A549 (cell line): ENCODE measurements around the gene FAM120C. TPM values are rescaled to one million over a fixed set of nuclear protein-coding genes. Genes with fewer than 3 reads are reported as not detected.

Experiments used
- ATAC-seq, 2 experiments: fragments of 200-7000 bp in 1 of 2; fragments of >200 bp in 1 of 2; cut with Nextera tagmentation in 1 of 2; cut with Tn5 transposase in 1 of 2; 3 replicates each; pipeline versions ENCODE4 v1.8.0 to v1.9.1; 2018 to 2020; ENCODE audit warnings: mild to moderate bottlenecking in 1 of 2, moderate library complexity in 1 of 2
- CTCF ChIA-PET: fragments of 300-600 bp; sonication (Branson Sonifier 250); formaldehyde crosslinking; extraction: SDS; loops from one replicate; lab custom pipeline; 2021; ENCODE audit warnings: antibody characterized with exemption, inconsistent platforms; lab: Yijun Ruan, JAX
- POLR2A ChIA-PET: fragments of 350-600 bp; formaldehyde crosslinking; extraction: SDS; loops from one replicate; lab custom pipeline; 2021; ENCODE audit warnings: antibody characterized with exemption, inconsistent platforms; lab: Yijun Ruan, JAX
- DNase-seq, 2 experiments: peaks; one replicate each; pipeline versions ENCODE4 v3.0.0 to v3.0.0-alpha.2; 2011 to 2016; ENCODE audit warnings: low read depth in 1 of 2, low spot score in 1 of 2
- FAIRE-seq: peaks from 2 replicates; lab custom pipeline; 2011; peaks lifted over from hg19 to GRCh38; lab: Jason Lieb, UNC
- H3K27ac ChIP-seq, 2 experiments: fragments of >200 bp; sonication (Bioruptor Twin); formaldehyde crosslinking; 3 replicates each; pipeline ENCODE4 v1.5.1; 2016 to 2017
- H3K4me1 ChIP-seq: fragments of >200 bp; sonication (Bioruptor Twin); formaldehyde crosslinking; 3 replicates; pipeline ENCODE4 v1.6.1; 2016
- H3K4me2 ChIP-seq: fragments of >200 bp; sonication (Bioruptor Twin); formaldehyde crosslinking; 3 replicates; pipeline ENCODE4 v1.6.1; 2016
- H3K4me3 ChIP-seq: fragments of >200 bp; sonication (Bioruptor Twin); formaldehyde crosslinking; 3 replicates; pipeline ENCODE4 v1.5.1; 2016
- H3K9me3 ChIP-seq: fragments of >200 bp; sonication (Bioruptor Twin); formaldehyde crosslinking; 3 replicates; pipeline ENCODE4 v1.6.1; 2016
- ATOH8 ChIP-seq: fragments of 250-450 bp; sonication (Bioruptor Pico); IDR thresholded peaks from 2 replicates; pipeline ENCODE4 v1.5.0; 2020; ENCODE audit warnings: low read depth, mild to moderate bottlenecking, moderate library complexity
- CBX8 ChIP-seq: fragments of 200-600 bp; sonication (generic); IDR thresholded peaks from 2 replicates; pipeline ENCODE4 v1.6.1; 2016
- EHF ChIP-seq: fragments of 250-450 bp; sonication (Bioruptor Pico); IDR thresholded peaks from 2 replicates; pipeline ENCODE4 v1.5.0; 2020; ENCODE audit warnings: mild to moderate bottlenecking
- EHMT2 ChIP-seq: fragments of 200-600 bp; sonication (generic); IDR thresholded peaks from 2 replicates; pipeline ENCODE4 v1.6.1; 2016; ENCODE audit warnings: antibody characterized with exemption, low read depth, mild to moderate bottlenecking, moderate library complexity
- ELK1 ChIP-seq: fragments of 150-350 bp; IDR thresholded peaks from 2 replicates; pipeline ENCODE4 v1.6.1; 2014; ENCODE audit warnings: low read depth, mild to moderate bottlenecking, low read length
- FOSB ChIP-seq: fragments of 250-450 bp; sonication (Bioruptor Pico); IDR thresholded peaks from 2 replicates; pipeline ENCODE4 v1.5.0; 2020; ENCODE audit warnings: mild to moderate bottlenecking, moderate library complexity
- FOSL2 ChIP-seq, 2 experiments: fragments of 450-650 bp in 1 of 2; fragments of >200 bp in 1 of 2; sonication (Bioruptor Twin) in 1 of 2; formaldehyde crosslinking; IDR thresholded peaks; 2 replicates each; pipeline versions ENCODE4 v1.5.0 to v1.6.1; 2016 to 2020; ENCODE audit warnings: mild to moderate bottlenecking in 1 of 2, moderate library complexity in 1 of 2
- FOXS1 ChIP-seq: fragments of 250-450 bp; sonication (Bioruptor Pico); IDR thresholded peaks from 2 replicates; pipeline ENCODE4 v1.5.0; 2020; ENCODE audit warnings: mild to moderate bottlenecking, moderate library complexity
- GATA3 ChIP-seq: IDR thresholded peaks from 2 replicates; pipeline ENCODE4 v1.6.1; 2012; ENCODE audit warnings: borderline replicate concordance
- HDAC2 ChIP-seq: fragments of 200-600 bp; sonication (generic); IDR thresholded peaks from 2 replicates; pipeline ENCODE4 v1.6.1; 2016
- HEYL ChIP-seq: fragments of 250-450 bp; sonication (Bioruptor Pico); IDR thresholded peaks from 2 replicates; pipeline ENCODE4 v1.8.0; 2021; ENCODE audit warnings: mild to moderate bottlenecking, moderate library complexity
- HMGXB4 ChIP-seq: fragments of 250-450 bp; sonication (Bioruptor Pico); IDR thresholded peaks from 2 replicates; pipeline ENCODE4 v1.5.0; 2021; ENCODE audit warnings: mild to moderate bottlenecking, moderate library complexity, borderline replicate concordance
- HOXB13 ChIP-seq: fragments of 250-450 bp; sonication (Bioruptor Pico); IDR thresholded peaks from 2 replicates; pipeline ENCODE4 v1.5.0; 2020; ENCODE audit warnings: low read depth, mild to moderate bottlenecking, moderate library complexity
- HOXB5 ChIP-seq: fragments of 250-450 bp; sonication (Bioruptor Pico); IDR thresholded peaks from 2 replicates; pipeline ENCODE4 v1.5.0; 2020; ENCODE audit warnings: mild to moderate bottlenecking, moderate library complexity
- JUN ChIP-seq, 2 experiments: fragments of >200 bp; sonication (Bioruptor Twin); formaldehyde crosslinking; IDR thresholded peaks; 2 replicates in 1 of 2; 3 replicates in 1 of 2; pipeline ENCODE4 v1.6.1; 2016 to 2017
- KDM1A ChIP-seq: fragments of 200-600 bp; sonication (generic); IDR thresholded peaks from 2 replicates; pipeline ENCODE4 v1.6.1; 2016; ENCODE audit warnings: low read depth, mild to moderate bottlenecking
- MAFK ChIP-seq: fragments of 450-650 bp; IDR thresholded peaks from 2 replicates; pipeline ENCODE4 v1.6.1; 2014; ENCODE audit not compliant: partially characterized antibody
- MAZ ChIP-seq: fragments of 150-350 bp; IDR thresholded peaks from 2 replicates; pipeline ENCODE4 v1.6.1; 2014; ENCODE audit warnings: antibody characterized with exemption, low read depth, low read length, borderline replicate concordance
- MYC ChIP-seq: IDR thresholded peaks from 2 replicates; pipeline ENCODE4 v1.6.1; 2012; ENCODE audit warnings: mild to moderate bottlenecking, inconsistent platforms, low read length, improper control_type of control experiment, borderline replicate concordance
- NFE2L2 ChIP-seq: fragments of 150-350 bp; conservative IDR thresholded peaks from 2 replicates; pipeline ENCODE4 v1.6.1; 2014; ENCODE audit warnings: low read length
- NPAS2 ChIP-seq: fragments of 250-450 bp; sonication (Bioruptor Pico); IDR thresholded peaks from 2 replicates; pipeline ENCODE4 v1.8.0; 2022; ENCODE audit warnings: mild to moderate bottlenecking, moderate library complexity, borderline replicate concordance
- PHF8 ChIP-seq: fragments of 200-600 bp; sonication (generic); IDR thresholded peaks from 2 replicates; pipeline ENCODE4 v1.6.1; 2016; ENCODE audit warnings: low read depth, mild to moderate bottlenecking, antibody characterized with exemption, moderate library complexity, borderline replicate concordance
- POLR2A ChIP-seq: IDR thresholded peaks from 2 replicates; pipeline ENCODE4 v1.6.1; 2012; ENCODE audit warnings: mild to moderate bottlenecking, low read length
- RAD21 ChIP-seq, 2 experiments: fragments of >200 bp in 1 of 2; sonication (Bioruptor Twin) in 1 of 2; formaldehyde crosslinking in 1 of 2; IDR thresholded peaks in 1 of 2; conservative IDR thresholded peaks in 1 of 2; 2 replicates in 1 of 2; 3 replicates in 1 of 2; pipeline ENCODE4 v1.6.1; 2012 to 2018; ENCODE audit warnings: inconsistent platforms in 1 of 2
- RARB ChIP-seq: fragments of 250-450 bp; sonication (Bioruptor Pico); IDR thresholded peaks from 2 replicates; pipeline ENCODE4 v1.8.0; 2021; ENCODE audit warnings: mild to moderate bottlenecking, moderate library complexity
- RCOR1 ChIP-seq: fragments of 150-350 bp; IDR thresholded peaks from 2 replicates; pipeline ENCODE4 v1.6.1; 2014; ENCODE audit warnings: antibody characterized with exemption, low read length, low read depth
- SMC3 ChIP-seq: fragments of >200 bp; sonication (Bioruptor Twin); formaldehyde crosslinking; IDR thresholded peaks from 3 replicates; pipeline ENCODE4 v1.6.1; 2018; ENCODE audit warnings: inconsistent platforms
- TP53 ChIP-seq: fragments of 250-450 bp; sonication (Bioruptor Pico); IDR thresholded peaks from 2 replicates; pipeline ENCODE4 v1.5.0; 2021; ENCODE audit warnings: mild to moderate bottlenecking, moderate library complexity
- USF2 ChIP-seq: fragments of 450-650 bp; IDR thresholded peaks from 2 replicates; pipeline ENCODE4 v1.6.1; 2014; ENCODE audit warnings: antibody characterized with exemption
- ZNF302 ChIP-seq: fragments of 250-450 bp; sonication (Bioruptor Pico); IDR thresholded peaks from 2 replicates; pipeline ENCODE4 v1.9.0; 2021; ENCODE audit warnings: inconsistent platforms, mild to moderate bottlenecking, moderate library complexity
- WGBS: methylation state at CpG from one replicate; pipeline ENCODE4 v1.1.6; 2017; ENCODE audit errors: missing lambda C conversion rate; 5-methylcytosine and 5-hydroxymethylcytosine counted together
- polyA plus RNA-seq, 4 experiments: library from polyadenylated mRNA; depleted of rRNA in 3 of 4; stranded (reverse); fragments of >200 nt; fragmentation: RNase III in 1 of 4; extraction: RNeasy Plus Mini Kit Qiagen cat#74134 plus additional on column Dnase treatment in 1 of 4; gene quantifications; 2 replicates in 3 of 4; 3 replicates in 1 of 4; pipeline ENCODE4 v1.2.3, GENCODE V29; 2011 to 2017

The FAM120C gene
- polyA plus RNA-seq, 2 of the 4 experiments (the other 2 are of a cell fraction) = 6.0 to 7.7 TPM

GRCh38 chrX:54230435-54231148 lies 47.5 kb upstream of the FAM120C start:
- Histone ChIP-seq H3K9me3 (no peaks in the 10 kb centered on the region), H3K4me2 (no peak overlapping the region), H3K4me1 (no peaks in the 10 kb centered on the region), H3K4me3 (no peak overlapping the region), H3K27ac (no peak overlapping the region)
- DNase-seq (no peak), FAIRE-seq (no peak), ATAC-seq (no peak)
- 65% methylated on average over 4 of the region's 4 CpGs for WGBS
- ChIA-PET POLR2A (no interaction called here), CTCF (no interaction called here)
- TF ChIP-seq ELK1 (no peak), HMGXB4 (CRISPR knock-in tag) (no peak), CBX8 (no peak), KDM1A (no peak), HOXB13 (CRISPR knock-in tag) (no peak), FOSL2 (IDR thresholded peaks at IDR 0.05) (no peak), FOSL2 (CRISPR knock-in tag; IDR thresholded peaks at IDR 0.05) (no peak), GATA3 (no peak), MAZ (no peak), MAFK (no peak), PHF8 (no peak), EHF (CRISPR knock-in tag) (no peak), FOSB (CRISPR knock-in tag) (no peak), HOXB5 (CRISPR knock-in tag) (no peak), RCOR1 (no peak), EHMT2 (no peak), RAD21 (conservative IDR thresholded peaks at IDR 0.05 in 1 of 2, IDR thresholded peaks at IDR 0.05 in 1 of 2) (no peak), RARB (CRISPR knock-in tag) (no peak), ATOH8 (CRISPR knock-in tag) (no peak)

- Histone ChIP-seq H3K4me3 (no peak overlapping the region), H3K9me3 (no peaks in the 10 kb centered on the region), H3K4me1 (no peaks in the 10 kb centered on the region), H3K4me2 (no peak overlapping the region), H3K27ac (no peak overlapping the region)
- 100% methylated on average over 2 of the region's 2 CpGs for WGBS
- ChIA-PET POLR2A (no interaction called here), CTCF (no interaction called here)
- TF ChIP-seq TP53 = no peak
- TF ChIP-seq USF2 = no peak
- no peak for TF ChIP-seq POLR2A
- TF ChIP-seq GATA3 = no peak
- no peak for TF ChIP-seq EHMT2
- TF ChIP-seq HMGXB4 (CRISPR knock-in tag) = no peak
- TF ChIP-seq NPAS2 = no peak
- no peak for TF ChIP-seq HEYL (CRISPR knock-in tag)
- no peak for TF ChIP-seq FOXS1 (CRISPR knock-in tag)
- no peak for TF ChIP-seq MYC
- no peak for TF ChIP-seq KDM1A
- TF ChIP-seq HDAC2 = no peak
- no peak for TF ChIP-seq RCOR1
- TF ChIP-seq JUN (IDR thresholded peaks at IDR 0.05) = no peak
- no peak for TF ChIP-seq NFE2L2
- TF ChIP-seq ZNF302 (CRISPR knock-in tag) = no peak
- no peak for TF ChIP-seq SMC3
- DNase-seq (no peak), ATAC-seq (no peak), FAIRE-seq (no peak)
Observed at GRCh38 chrX:54223581-54223980, 40.5 kb upstream of the FAM120C start.
